IPS-18c (cell line): ENCODE results near the gene AGRN.
A peak's percentile ranks its signal among the peaks of the same experiment; 100 is the strongest.
"Not testable (repeated sequence)": the region's sequence is repeated elsewhere in the genome, so short reads cannot be mapped to it uniquely, and the experiment has no call there.

Experiments used
- H3K4me3 ChIP-seq: 2 replicates; pipeline ENCODE4 v1.7.0; 2013; ENCODE audit warnings: low read depth, mild to moderate bottlenecking, low read length, moderate library complexity; ENCODE audit not compliant: insufficient read depth
- H3K9me3 ChIP-seq: one replicate; pipeline ENCODE4 v1.6.1; 2013; ENCODE audit warnings: mild to moderate bottlenecking, low read length, moderate library complexity; ENCODE audit not compliant: control insufficient read depth, insufficient read depth

AGRN gene

DNA sequence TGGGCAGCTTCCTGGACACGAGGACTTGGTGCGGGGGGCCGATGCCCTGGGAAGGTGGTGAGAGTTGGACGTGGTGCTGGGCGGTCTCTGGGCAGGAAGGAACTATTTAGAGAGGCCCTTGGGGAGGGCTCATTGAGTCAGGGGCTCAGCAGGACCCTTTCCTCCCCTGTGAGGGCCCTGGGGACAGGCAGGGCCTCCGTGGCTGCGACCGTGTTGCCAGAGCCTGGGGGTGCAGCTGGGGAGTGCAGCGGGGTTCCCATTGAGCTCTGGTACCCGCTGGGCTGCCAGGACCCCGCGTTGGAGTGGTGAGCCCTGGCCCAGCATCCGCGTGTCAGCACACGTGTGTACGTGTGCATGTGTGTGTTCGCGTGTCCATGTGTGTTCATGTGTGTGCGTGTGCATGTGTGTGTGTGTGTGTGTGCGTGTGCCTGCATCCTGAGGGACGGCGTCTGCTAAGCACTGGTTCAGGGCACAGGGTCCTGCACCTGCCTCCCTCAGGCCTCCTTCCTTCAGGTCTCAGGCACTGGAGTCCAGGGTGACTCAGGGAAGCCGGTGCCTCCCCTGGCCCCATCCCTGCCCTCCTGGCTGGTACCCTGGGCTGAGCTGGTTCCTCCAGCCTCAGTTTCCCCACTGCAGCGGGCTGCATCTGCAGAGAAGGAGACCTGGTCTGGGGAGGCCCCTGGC, 43.5 kb downstream of the AGRN start:
- no peak overlapping the region for H3K4me3 ChIP-seq
- no peaks in the 10 kb centered on the region for H3K9me3 ChIP-seq

DNA sequence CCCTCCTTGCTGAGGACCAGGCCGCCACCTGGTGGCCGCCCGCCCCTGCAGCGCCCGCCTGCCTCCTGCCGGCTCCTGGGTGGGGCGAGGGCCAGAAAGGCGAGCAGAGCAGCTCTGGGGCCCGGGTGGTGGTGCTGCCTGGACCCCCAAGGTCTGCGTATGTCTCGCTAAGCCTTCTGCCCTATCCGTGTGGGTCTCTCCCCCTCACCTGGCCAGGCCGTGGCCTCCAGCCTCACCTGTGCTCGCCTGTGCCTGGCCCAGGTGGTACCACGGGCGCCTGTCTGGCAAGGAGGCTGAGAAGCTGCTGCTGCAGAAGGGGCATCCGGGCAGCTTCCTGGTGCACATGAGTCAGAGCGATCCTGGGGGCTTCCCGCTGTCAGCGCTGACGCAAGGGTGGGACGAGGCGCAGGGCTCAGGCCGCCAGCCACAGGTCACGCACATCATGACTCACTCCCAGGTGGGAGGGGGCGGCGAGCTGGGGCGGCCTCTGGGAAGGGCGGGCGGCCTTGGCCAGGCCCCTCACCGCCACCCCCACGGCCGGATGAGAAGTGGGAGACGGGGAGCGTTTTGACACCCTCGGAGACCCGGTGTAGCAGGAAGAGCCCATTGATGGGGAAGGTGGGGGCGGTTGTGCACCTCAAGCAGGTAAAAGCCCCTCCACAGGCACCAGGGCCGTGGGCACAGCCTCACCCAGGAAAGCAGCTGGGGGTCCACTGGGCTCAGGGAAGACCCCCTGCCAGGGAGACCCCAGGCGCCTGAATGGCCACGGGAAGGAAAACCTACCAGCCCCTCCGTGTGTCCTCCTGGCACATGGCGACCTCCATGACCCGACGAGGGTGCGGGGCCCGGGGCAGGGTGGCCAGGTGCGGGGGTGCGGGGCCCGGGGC, 44.3 kb downstream of the AGRN start:
- Histone ChIP-seq H3K4me3 (peak overlapping the region; percentile 1; the same call in 1 of the 2 replicates), H3K9me3 (no peaks in the 10 kb centered on the region)

DNA sequence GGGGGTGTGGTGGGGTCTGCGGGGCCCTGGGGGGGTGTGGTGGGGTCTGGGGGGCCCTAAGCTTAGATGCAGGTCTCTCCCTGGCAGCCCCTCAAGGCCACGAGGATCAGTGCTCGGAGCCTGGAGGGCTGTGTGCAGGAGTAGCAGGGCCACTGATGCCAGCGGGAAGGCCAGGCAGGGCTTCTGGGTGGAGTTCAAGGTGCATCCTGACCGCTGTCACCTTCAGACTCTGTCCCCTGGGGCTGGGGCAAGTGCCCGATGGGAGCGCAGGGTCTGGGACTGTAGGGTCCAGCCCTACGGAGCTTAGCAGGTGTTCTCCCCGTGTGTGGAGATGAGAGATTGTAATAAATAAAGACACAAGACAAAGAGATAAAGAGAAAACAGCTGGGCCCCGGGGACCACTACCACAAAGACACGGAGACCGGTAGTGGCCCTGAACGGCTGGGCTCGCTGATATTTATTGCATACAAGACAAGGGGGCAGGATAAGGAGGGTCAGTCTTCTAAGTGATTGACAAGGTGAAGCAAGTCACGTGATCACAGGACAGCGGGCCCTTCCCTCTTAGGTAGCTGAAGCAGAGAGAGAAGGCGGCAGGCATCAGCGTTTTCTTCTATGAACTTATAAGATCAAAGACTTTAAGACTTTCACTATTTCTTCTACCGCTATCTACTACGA, 45.5 kb downstream of the AGRN start:
- H3K9me3 ChIP-seq, result no peaks in the 10 kb centered on the region
- H3K4me3 ChIP-seq, result no peak overlapping the region

DNA sequence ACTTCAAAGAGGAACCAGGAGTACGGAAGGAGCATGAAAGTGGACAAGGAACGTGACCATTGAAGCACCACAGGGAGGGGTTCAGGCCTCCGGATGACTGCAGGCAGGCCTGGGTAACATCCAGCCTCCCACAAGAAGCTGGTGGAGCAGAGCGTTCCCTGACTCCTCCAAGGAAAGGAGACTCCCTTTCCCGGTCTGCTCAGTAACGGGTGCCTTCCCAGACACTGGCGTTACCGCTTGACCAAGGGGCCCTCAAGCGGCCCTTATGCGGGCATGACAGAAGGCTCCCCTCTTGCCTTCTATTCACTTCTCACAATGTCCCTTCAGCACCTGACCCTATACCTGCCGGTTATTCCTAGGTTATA, 46.0 kb downstream of the AGRN start:
- not testable (repeated sequence) for H3K9me3 ChIP-seq, H3K4me3 ChIP-seq

DNA sequence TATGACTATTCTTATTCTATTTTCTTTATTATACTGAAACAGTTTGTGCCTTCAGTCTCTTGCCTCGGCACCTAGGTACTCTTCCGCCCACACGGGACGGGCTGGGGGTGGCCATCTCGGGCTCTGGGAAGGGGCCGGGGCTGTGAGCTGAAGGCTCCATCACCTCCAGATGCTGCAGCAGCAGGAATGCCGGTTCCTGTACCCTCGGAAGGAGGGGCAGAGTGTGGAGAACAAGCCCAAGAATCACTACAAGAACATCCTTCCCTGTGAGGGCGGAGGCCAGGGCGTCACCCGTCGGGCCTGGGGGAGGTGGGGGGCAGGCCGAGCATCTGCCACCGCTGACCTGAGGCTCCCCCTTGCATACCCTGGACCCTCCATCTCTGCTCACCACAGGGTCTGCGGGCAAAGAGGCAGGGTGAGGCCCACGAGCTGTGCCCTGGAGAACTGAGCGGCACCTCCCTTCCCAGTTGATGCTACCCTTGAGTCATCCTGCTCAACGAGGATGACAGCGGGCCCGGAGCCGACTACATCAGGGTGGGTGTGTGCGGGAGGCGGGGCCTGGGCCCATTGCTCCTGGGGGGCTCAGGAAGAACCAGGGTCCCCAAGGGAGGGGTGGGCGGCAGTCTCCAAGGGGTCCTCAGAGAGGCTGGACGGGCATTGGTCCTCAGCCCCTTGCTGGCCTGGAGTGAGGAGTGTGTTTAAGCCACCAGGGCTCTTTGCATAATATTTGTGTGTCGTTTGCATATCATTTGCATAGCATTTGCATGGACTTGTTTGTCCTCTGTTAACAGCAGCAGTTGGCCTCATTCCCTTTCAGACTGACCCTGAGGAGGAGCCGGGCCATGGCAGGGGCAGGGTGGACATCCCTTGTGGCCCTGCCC, 46.7 kb downstream of the AGRN start:
- Histone ChIP-seq H3K4me3 (no peak overlapping the region), H3K9me3 (no peaks in the 10 kb centered on the region)

DNA sequence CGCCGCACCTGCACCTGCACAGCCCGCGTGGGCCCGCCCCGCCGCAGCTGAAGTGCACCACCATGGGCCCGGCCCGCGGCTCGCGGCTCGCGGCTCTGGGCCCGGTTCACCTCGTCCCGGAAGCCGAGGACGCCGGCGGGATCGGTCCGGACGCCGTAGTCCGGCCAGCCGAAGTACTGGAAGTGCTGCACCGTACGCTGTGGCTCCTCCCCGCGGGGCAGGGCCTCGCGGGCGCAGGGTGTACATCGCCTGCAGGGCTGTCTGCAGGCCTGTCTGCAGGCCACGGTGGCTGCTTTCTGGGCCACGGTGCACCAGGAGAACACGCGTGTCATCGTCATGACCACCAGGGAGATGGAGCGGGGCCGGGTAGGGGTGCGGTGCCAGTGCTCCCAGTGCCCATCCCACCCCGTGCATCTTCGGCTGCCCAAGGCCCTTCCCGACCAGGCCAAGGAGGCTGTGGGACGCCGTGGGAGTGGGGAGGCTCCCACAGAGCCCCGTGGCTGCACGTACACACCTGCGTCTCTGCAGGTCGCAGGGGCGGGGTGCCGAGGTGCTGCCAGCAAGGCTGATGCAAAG, 47.5 kb downstream of the AGRN start:
- Histone ChIP-seq H3K4me3 (no peak overlapping the region), H3K9me3 (no peaks in the 10 kb centered on the region)

DNA sequence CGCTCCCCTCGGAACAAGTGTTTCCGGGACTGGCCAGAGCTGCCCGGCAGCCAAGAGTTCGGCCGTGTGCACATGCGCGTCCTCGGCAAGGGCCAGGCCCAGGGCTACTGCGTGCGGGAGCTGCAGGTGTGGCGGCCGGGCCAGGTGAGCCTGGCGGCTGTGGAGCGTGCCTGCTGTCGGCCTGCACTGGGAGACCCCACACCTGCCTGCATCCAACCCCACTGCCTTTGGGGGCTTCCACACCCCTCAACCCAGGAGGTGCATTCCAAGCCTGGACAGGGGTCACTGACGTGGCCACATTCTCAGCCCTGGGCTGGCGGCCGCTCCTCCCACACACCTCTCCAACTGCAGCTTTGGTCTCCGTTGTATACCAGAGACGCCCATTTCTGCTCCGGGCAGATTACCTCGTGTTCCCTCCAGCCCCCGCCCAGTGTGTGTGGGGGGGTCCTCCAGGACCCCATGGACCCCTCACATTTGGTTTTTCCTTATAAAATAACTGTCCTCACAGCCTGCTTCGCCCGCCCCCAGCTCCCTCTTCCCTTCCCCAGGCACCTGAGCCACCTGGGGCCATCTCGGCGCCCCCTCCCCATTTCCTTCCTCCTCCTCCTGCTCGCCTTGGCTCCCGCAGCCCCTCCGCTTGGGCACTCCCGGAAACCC, 48.1 kb downstream of the AGRN start:
- peak overlapping the region; percentile 81 for H3K4me3 ChIP-seq
- no peaks in the 10 kb centered on the region for H3K9me3 ChIP-seq

DNA sequence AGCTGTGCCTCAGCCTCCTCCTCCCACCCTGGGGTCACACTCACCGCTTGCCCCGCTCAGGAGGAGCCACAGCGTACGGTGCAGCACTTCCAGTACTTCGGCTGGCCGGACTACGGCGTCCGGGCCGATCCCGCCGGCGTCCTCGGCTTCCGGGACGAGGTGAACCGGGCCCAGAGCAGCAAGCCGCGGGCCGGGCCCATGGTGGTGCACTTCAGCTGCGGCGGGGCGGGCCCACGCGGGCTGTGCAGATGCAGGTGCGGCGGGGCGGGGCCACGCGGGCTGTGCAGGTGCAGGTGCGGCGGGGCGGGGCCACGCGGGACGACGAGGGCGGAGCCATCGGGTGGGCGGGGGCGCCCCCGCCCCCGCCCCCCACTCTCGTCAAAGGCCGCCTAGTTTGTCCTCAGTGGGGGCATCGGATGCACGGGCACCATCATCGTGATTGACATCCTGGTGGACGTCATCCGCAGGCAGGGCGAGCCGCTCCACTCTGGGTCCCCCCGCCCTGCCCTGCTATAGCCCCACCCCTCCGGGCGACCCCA, 48.7 kb downstream of the AGRN start:
- H3K9me3 ChIP-seq, result no peaks in the 10 kb centered on the region
- H3K4me3 ChIP-seq, result peak overlapping the region; percentile 81

DNA sequence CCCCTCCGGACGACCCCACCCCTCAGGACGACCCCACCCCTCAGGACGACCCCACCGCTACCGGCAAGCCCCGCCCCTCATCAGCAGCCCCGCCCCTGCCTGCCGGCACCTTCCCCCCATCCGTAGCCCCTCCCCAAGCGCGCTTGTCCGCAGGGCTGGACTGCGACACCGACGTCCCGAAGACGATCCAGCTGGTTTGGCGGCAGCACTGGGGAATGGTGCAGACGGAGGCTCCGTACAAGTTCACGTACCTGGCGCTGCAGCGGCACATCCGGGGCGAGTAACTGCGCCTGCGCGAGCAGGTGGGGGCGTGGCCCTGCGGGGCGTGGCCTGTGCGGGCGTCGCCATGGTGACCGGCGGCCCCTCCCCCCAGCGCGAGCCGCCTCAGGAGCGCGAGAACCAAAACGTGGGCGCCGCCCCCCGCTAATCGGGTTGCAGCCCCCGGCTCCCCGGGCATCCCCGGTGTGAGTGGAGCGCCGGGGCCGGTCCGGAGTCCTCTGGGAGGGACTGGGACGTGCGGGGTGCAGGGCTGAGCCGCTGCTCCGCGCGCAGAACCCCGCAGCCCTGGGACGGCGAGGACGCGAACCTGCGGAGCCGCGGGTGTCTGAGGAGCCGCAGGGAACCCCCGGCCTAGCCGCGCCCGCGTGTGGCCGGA, 49.3 kb downstream of the AGRN start:
- H3K9me3 ChIP-seq, result no peaks in the 10 kb centered on the region
- peak overlapping the region; percentile 81 for H3K4me3 ChIP-seq

DNA sequence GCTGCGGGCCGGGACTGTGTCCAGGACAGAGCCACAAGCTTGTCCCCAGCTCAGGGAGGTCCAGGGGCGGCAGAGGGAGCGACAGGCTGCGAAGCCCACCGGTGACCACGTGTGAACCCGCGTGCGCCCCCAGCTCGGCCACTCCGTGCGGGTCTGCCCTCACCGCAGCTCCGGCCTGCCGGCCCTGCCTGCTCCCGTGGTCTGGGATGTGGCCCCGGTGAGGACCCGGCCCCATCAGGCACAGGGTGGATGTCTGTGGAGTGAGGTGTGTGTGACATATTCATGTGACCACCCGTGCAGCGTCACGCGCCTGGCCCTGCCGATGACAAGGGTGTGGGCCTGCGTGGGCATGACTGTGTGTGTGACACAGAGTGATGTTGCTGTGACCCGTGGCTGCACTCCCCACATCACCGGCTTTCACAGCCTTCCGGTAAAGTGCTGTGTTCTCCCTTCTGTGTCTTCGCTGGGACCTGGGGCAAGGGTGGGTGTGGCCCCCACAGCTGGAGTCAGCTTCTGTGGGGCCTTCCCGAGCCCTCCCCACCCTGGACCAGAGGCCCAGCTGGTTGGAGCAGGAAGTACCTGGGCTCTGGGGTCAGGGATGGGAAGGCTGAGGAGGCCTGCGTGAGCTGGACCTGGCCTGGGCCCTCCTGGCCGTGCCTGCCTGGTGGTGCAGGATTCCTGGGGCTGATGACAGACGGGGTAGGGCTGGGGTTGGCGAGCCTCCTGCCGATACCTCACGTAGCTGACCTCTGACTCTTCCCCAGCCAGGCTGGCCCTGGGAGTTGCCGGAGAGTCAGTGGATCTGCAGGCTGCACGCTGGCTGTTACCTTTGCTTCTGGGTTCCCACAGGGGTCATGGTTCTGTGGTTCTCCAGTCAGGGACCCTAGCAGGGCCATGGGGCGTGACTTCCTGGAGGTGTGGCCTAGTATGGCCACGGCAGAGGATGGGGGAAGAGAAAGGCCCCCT, 50.1 kb downstream of the AGRN start:
- Histone ChIP-seq H3K9me3 (no peaks in the 10 kb centered on the region), H3K4me3 (peak overlapping the region; percentile 81; the same call in 1 of the 2 replicates)

DNA sequence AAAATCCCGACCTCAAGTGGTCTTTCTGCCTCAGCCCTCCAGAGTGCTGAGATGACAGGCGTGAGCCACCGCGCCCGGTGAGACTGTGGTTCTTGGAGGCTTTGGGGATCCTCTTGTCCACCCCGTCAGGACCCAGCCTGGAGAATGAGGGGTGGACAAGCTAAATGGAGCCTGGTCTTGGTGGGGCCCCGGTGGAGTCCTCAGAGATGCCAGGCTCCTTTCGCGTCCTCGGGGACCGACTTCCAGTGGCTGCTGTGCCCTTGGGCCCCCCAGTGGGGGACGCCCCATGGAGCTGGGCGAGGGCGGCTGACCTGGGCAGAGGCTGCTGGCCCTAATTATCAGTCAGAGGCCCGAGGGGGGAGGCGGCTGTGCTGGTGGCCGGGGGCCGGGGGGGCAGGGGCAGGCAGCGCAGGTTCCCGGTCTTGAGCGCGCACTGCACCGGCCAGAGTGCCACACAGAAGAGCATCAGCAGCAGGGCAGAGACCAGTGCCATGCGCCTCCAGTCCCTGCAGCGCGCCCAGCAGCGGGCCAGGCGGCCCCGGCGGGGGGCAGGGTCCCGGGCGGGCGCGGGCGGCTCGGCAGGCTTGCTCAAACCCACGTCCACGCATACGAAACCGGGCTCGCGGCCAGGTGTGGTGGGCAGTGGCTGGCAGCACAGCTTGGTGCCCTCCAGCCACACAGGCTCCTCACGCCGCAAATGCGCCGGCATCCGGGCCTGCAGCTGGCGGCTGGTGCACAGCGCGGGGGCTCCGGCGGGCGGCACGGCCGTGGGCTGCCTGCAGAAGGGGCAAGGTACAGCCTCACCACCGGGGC, 51.8 kb downstream of the AGRN start:
- Histone ChIP-seq H3K4me3 (no peak overlapping the region), H3K9me3 (no peaks in the 10 kb centered on the region)

DNA sequence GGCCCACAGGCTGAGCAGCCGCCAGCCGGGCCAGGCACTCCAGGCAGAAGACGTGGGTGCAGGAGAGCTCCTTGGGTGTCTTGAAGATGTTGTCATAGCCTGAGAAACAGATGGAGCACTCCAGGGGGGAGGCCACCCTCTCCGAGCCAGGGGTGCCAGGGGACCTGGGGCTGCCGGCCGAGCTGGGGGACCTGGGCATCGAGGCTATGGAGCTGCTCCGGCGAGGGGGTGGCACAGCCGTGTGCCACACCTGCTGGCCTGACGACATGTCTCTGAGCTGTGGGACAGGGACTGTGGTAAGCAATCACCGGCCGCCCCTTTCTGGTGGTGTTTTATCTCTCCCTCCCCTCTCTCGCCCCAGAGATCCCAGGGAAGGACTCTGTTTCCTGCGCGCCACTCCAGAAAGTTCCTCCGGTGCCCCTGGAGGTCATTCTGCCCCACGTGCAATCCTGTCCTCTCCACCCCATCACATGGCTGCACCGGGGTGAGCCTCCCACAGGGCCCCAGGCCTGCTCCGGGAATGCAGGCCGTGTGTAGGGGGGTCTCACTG, 52.5 kb downstream of the AGRN start:
- Histone ChIP-seq H3K4me3 (no peak overlapping the region), H3K9me3 (no peaks in the 10 kb centered on the region)

DNA sequence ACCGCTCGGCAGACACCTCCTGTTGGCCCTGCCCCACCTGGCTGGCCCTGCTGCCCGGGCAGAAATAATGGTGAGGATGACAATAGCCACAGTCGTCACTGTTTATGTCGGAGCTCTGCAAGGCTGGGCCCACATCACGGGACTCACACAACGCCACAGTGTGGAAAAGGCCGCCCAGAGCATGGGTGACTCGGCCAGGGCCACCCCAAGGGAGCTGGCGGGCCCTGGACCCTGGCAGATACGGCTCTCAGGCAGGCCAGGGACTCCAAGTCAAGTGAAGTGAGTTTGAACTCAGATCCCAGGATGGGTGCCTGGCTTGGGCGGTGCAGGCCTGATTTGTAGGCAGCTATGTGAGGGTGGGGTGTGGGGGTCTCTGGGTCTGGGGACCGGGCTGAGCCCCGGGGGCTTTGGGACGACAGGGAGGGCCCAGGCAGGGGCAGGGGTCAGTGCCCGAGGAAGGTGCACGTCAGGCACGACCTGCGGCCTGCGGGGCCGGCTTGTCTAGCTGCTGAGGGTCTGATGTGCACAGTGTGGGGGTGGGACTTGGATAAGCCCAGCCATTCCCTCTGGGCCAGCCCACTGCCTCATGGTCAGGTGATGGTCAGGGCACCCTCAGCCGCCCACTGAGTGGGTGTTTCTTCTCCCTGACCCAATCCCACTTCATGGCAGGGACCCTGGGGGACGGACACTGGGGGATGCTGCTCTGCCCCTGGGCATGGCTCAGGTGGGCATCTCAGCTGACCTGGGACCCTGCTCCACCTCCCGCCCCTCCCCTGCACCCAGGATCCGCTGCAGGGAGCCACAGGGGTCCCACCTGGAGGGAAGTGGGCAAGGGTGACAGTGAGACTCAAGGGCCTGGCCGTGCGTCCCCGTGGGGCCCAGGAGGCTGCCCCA, 53.2 kb downstream of the AGRN start:
- Histone ChIP-seq H3K4me3 (no peak overlapping the region), H3K9me3 (no peaks in the 10 kb centered on the region)
